Panc1 (cell line): ENCODE data around the gene LAMP1. TPM values are rescaled to one million over a fixed set of nuclear protein-coding genes. Genes with fewer than 3 reads are reported as not detected.

Source experiments
- ATAC-seq: fragments of 200-7000 bp; cut with Tn5 transposase; 2 replicates; pipeline ENCODE4 v1.9.1; 2020; ENCODE audit warnings: mild to moderate bottlenecking, moderate library complexity
- BruUV-seq: library from RNA; stranded (reverse); fragments of 400-500 nt; replicated peaks from 2 replicates; lab custom pipeline; 2021; lab: Mats Ljungman, UMichigan
- CTCF ChIA-PET: fragments of 300-600 bp; sonication (Branson Sonifier 250); formaldehyde crosslinking; loops from one replicate; lab custom pipeline; 2022; ENCODE audit warnings: antibody characterized with exemption; lab: Charles Lee
- POLR2A ChIA-PET: fragments of 300-600 bp; sonication (Branson Sonifier 250); formaldehyde crosslinking; loops from one replicate; lab custom pipeline; 2022; ENCODE audit warnings: antibody characterized with exemption; lab: Charles Lee
- DNase-seq: peaks from one replicate; pipeline ENCODE4 v3.0.0-alpha.2; 2010; ENCODE audit warnings: low read depth, low spot score
- H3K27ac ChIP-seq: 2 replicates; pipeline ENCODE4 v1.5.1; 2011; ENCODE audit warnings: mild to moderate bottlenecking, low read length, inconsistent platforms
- H3K27me3 ChIP-seq: fragments of 200-500 bp; sonication (Bioruptor generic); 2 replicates; pipeline ENCODE4 v1.6.0; 2014; ENCODE audit warnings: low read length, inconsistent platforms; ENCODE audit not compliant: control insufficient read depth, insufficient read depth
- H3K36me3 ChIP-seq: fragments of 200-500 bp; sonication (Bioruptor generic); 2 replicates; pipeline ENCODE4 v1.5.1; 2014; ENCODE audit warnings: inconsistent platforms, mild to moderate bottlenecking, low read length, moderate library complexity; ENCODE audit not compliant: control insufficient read depth, insufficient read depth
- H3K4me1 ChIP-seq: 2 replicates; pipeline ENCODE4 v1.5.1; 2011; ENCODE audit warnings: inconsistent platforms, mild to moderate bottlenecking, low read length, moderate library complexity; ENCODE audit not compliant: control insufficient read depth, insufficient read depth
- H3K4me3 ChIP-seq, 2 experiments: 2 replicates each; pipeline ENCODE4 v1.5.1; 2011 to 2012; ENCODE audit warnings: low read depth in 2 of 2, low read length in 2 of 2, mild to moderate bottlenecking in 2 of 2, inconsistent platforms in 1 of 2, moderate library complexity in 1 of 2
- H3K9me3 ChIP-seq: fragments of 200-500 bp; sonication (Bioruptor generic); 2 replicates; pipeline ENCODE4 v1.5.1; 2014; ENCODE audit warnings: low read depth, mild to moderate bottlenecking, inconsistent platforms, low read length, moderate library complexity; ENCODE audit not compliant: control insufficient read depth, insufficient read depth
- POLR2AphosphoS5 ChIP-seq: IDR thresholded peaks from 2 replicates; pipeline ENCODE4 v1.6.1; 2012; ENCODE audit warnings: mild to moderate bottlenecking, low read depth, low read length, moderate library complexity
- SIN3A ChIP-seq: IDR thresholded peaks from 2 replicates; pipeline ENCODE4 v1.6.1; 2012; ENCODE audit warnings: low read depth, mild to moderate bottlenecking, low read length, moderate library complexity, borderline replicate concordance; ENCODE audit not compliant: insufficient read depth
- TCF7L2 ChIP-seq: IDR thresholded peaks from 2 replicates; pipeline ENCODE4 v1.6.1; 2011; ENCODE audit warnings: mild to moderate bottlenecking, low read depth, low read length, inconsistent platforms
- in situ Hi-C: cut with HindIII; loops from 2 replicates; pipeline ENCODE4 v1.10.0; 2016; ENCODE audit warnings: low sequenced_read_pairs, low pct_unique_long_range_greater_than_20kb
- intact Hi-C: fragments of 100-400 bp; cut with micrococcal nuclease; formaldehyde crosslinking; loops from one replicate; pipeline ENCODE4 v1.10.0; 2022; ENCODE audit not compliant: unreplicated experiment
- total RNA-seq: library from RNA; stranded (reverse); gene quantifications from one replicate; pipeline ENCODE4 v1.2.1, GENCODE V29; 2021; ENCODE audit not compliant: unreplicated experiment
- TF ChIP-seq, protein P1 (sequence below): fragments of 450-650 bp; IDR thresholded peaks from 2 replicates; pipeline ENCODE4 v1.5.1; 2017; ENCODE audit warnings: mild to moderate bottlenecking
- TF ChIP-seq, protein P2 (sequence below), 2 experiments: IDR thresholded peaks; 2 replicates each; pipeline ENCODE4 v1.6.1; 2011 to 2012; ENCODE audit warnings: low read depth in 2 of 2, control low read depth in 1 of 2, low read length in 1 of 2, mild to moderate bottlenecking in 1 of 2, moderate library complexity in 1 of 2; ENCODE audit not compliant: insufficient read depth in 1 of 2

Gene LAMP1
- total RNA-seq, 1 experiment from 2014 or later = 212 TPM

DNA sequence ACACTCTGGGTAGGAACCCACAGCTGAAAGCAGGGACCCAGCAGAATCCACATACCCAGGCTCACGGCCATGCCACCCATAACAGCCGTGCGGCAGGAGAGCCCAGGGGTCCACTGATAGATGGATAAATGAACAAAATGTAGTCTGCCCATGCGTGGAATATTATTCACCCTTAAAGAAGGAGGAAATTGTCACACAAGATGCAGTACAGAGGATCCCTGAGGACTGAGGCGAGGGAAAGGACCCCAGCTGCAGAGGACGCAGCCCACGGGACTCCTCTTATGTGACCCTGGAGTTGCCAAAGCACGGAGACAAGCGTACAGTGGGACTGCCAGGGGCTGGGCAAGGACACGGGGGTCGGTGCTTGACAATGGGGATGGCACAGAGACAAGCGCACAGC, 56.2 kb downstream of the LAMP1 start:
- no peak for ATAC-seq
- no peak for DNase-seq
- Histone ChIP-seq H3K4me3 (no peak overlapping the region), H3K27me3 (no peaks in the 10 kb centered on the region), H3K36me3 (no peaks in the 10 kb centered on the region), H3K4me1 (no peaks in the 10 kb centered on the region; the same call in 1 of the 2 replicates), H3K27ac (no peak overlapping the region), H3K9me3 (no peaks in the 10 kb centered on the region)
- ChIA-PET POLR2A (no interaction called here), CTCF (no interaction called here)
- BruUV-seq = no TSS peak
- in situ Hi-C loops (no loop called here), intact Hi-C loops (no loop called here)
- TF ChIP-seq, protein P1, sequence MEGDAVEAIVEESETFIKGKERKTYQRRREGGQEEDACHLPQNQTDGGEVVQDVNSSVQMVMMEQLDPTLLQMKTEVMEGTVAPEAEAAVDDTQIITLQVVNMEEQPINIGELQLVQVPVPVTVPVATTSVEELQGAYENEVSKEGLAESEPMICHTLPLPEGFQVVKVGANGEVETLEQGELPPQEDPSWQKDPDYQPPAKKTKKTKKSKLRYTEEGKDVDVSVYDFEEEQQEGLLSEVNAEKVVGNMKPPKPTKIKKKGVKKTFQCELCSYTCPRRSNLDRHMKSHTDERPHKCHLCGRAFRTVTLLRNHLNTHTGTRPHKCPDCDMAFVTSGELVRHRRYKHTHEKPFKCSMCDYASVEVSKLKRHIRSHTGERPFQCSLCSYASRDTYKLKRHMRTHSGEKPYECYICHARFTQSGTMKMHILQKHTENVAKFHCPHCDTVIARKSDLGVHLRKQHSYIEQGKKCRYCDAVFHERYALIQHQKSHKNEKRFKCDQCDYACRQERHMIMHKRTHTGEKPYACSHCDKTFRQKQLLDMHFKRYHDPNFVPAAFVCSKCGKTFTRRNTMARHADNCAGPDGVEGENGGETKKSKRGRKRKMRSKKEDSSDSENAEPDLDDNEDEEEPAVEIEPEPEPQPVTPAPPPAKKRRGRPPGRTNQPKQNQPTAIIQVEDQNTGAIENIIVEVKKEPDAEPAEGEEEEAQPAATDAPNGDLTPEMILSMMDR = no peak
- TF ChIP-seq, protein P2, sequence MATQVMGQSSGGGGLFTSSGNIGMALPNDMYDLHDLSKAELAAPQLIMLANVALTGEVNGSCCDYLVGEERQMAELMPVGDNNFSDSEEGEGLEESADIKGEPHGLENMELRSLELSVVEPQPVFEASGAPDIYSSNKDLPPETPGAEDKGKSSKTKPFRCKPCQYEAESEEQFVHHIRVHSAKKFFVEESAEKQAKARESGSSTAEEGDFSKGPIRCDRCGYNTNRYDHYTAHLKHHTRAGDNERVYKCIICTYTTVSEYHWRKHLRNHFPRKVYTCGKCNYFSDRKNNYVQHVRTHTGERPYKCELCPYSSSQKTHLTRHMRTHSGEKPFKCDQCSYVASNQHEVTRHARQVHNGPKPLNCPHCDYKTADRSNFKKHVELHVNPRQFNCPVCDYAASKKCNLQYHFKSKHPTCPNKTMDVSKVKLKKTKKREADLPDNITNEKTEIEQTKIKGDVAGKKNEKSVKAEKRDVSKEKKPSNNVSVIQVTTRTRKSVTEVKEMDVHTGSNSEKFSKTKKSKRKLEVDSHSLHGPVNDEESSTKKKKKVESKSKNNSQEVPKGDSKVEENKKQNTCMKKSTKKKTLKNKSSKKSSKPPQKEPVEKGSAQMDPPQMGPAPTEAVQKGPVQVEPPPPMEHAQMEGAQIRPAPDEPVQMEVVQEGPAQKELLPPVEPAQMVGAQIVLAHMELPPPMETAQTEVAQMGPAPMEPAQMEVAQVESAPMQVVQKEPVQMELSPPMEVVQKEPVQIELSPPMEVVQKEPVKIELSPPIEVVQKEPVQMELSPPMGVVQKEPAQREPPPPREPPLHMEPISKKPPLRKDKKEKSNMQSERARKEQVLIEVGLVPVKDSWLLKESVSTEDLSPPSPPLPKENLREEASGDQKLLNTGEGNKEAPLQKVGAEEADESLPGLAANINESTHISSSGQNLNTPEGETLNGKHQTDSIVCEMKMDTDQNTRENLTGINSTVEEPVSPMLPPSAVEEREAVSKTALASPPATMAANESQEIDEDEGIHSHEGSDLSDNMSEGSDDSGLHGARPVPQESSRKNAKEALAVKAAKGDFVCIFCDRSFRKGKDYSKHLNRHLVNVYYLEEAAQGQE (IDR thresholded peaks at IDR 0.05; ENCODE audit: insufficient read depth in 1 of 2, low read depth in 2 of 2, low read length in 1 of 2) = no peak
- TF ChIP-seq POLR2AphosphoS5 (no peak), SIN3A (no peak), TCF7L2 (no peak)

- H3K4me1 ChIP-seq = no peaks in the 10 kb centered on the region; the same call in 1 of the 2 replicates
- no TSS peak for BruUV-seq
- no peak for TF ChIP-seq SIN3A
These were observed 58.0 kb downstream of the LAMP1 start for GRCh38 chr13:113354831-113355610.

GRCh38 chr13:113355621-113356020, 58.6 kb downstream of the LAMP1 start:
- TF ChIP-seq, protein P2 (IDR thresholded peaks at IDR 0.05; ENCODE audit: insufficient read depth in 1 of 2, low read depth in 2 of 2, low read length in 1 of 2) = no peak
- TF ChIP-seq, protein P1 = no peak
- TF ChIP-seq POLR2AphosphoS5 = no peak
- no peak for TF ChIP-seq SIN3A
- no peak for TF ChIP-seq TCF7L2
- Histone ChIP-seq H3K36me3 (no peaks in the 10 kb centered on the region), H3K27ac (no peak overlapping the region), H3K27me3 (no peaks in the 10 kb centered on the region), H3K4me3 (no peak overlapping the region), H3K9me3 (no peaks in the 10 kb centered on the region), H3K4me1 (no peaks in the 10 kb centered on the region; the same call in 1 of the 2 replicates)
- POLR2A ChIA-PET = no interaction called here
- intact Hi-C loops = no loop called here
- BruUV-seq = no TSS peak
- ATAC-seq (no peak), DNase-seq (no peak)
- in situ Hi-C loops = no loop called here
- CTCF ChIA-PET = no interaction called here

More at GRCh38 chr13:113354831-113355610, 58.0 kb downstream of the LAMP1 start:
- Histone ChIP-seq H3K36me3 (no peaks in the 10 kb centered on the region), H3K4me3 (no peak overlapping the region), H3K27ac (no peak overlapping the region), H3K27me3 (no peaks in the 10 kb centered on the region), H3K9me3 (no peaks in the 10 kb centered on the region)
- intact Hi-C loops = no loop called here
- POLR2A ChIA-PET = no interaction called here
- in situ Hi-C loops = no loop called here
- DNase-seq = no peak
- CTCF ChIA-PET = no interaction called here
- no peak for ATAC-seq
